ENCODE data around the gene MFSD8. TPM values are rescaled to one million over a fixed set of nuclear protein-coding genes. Genes with fewer than 3 reads are reported as not detected.

MFSD8 gene
- total and polyA plus RNA-seq, 2 of the 8 experiments (the other 6 are each of a cell fraction or from before 2014, with no cell fraction given): 9.2 to 15.8 TPM

DNA sequence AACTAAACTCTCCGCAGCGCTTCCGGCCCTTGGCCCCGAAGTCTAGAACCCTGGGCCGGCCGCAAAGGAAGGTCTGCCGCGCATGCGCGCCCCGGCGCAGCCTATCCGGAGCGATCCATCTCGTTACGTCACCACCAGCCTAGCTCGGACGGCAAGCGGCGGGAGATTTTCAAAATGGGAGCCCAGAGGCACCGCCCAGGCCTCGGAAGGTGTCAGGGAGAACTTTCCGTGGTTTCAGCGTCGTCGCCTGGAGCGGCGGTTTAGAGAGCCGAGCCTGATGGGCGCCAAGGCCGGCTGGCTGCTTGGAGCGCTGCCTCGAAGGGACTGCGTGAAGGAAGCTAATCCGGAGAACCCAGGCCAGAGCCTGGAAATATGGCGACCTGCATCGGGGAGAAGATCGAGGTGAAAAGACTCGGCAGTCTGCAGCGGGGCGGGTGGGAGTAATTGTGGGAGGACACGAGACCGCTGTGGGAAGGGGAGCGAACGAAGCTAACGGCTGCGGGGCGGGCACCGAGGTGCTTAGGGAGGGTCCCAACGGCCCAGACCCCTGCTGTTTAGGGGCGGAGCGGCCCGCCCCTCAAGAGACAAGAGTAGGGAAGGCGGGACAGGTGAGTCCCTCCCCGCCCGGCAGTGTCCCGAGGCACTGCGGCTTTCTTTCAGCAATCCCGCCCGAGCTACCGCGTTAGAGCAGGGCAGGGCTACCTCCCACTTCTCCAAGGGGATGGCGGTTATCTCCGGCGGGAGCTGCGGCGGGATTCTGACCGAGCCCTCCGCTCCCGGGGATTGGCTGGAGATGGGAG lies 84.0 kb downstream of the MFSD8 start, which contains the start of gene PLK4:
TSS of gene PLK4 (plus strand) at position 131 of the 800 bp plus-strand sequence. CDS start at position 373, 242 bp downstream.
- Histone ChIP-seq H3K4me3 (ENCODE audit: extremely low read depth in 1 of 4, insufficient read depth in 2 of 4, low read depth in 3 of 4, low read length in 4 of 4) (peak within 1 kb of the TSS; percentile 92 to 96 (median 94)), H3K4ac (replicated peaks; ENCODE audit: insufficient read length, low read depth, low read length) (peak within 1 kb of the TSS; percentile 100), H2BK120ac (replicated peaks; ENCODE audit: low read depth, low read length) (peak within 1 kb of the TSS; percentile 96), H3K27me3 (replicated peaks in 1 of 4; ENCODE audit: control insufficient read depth in 3 of 4, extremely low read depth in 1 of 4, insufficient read depth in 3 of 4, low read length in 3 of 4) (no peaks in the 10 kb centered on the region), H3K36me3 (ENCODE audit: control insufficient read depth in 2 of 4, insufficient read depth in 4 of 4, low read length in 3 of 4) (peaks cover 5 to 32% (median 14%) of the 10 kb centered on the region in 4 experiments), H3K4me2 (ENCODE audit: insufficient read depth in 1 of 2, low read depth in 2 of 2, low read length in 2 of 2) (peak within 1 kb of the TSS; percentile 56 to 73), H3K79me1 (ENCODE audit: low read depth, low read length) (no peaks in the 10 kb centered on the region; the same call in 1 of the 2 replicates), H3K18ac (ENCODE audit: extremely low read depth, low read length) (peak within 1 kb of the TSS; percentile 100), H2BK12ac (ENCODE audit: low read depth, low read length) (peak within 1 kb of the TSS; percentile 97), H2AFZ (ENCODE audit: low read length) (peak within 1 kb of the TSS; percentile 87), H2BK20ac (ENCODE audit: low read length) (no peak within 1 kb of the TSS), H4K8ac (ENCODE audit: extremely low read depth, insufficient read depth, low read length) (peak within 1 kb of the TSS; percentile 100; the same call in 1 of the 2 replicates), H3K23me2 (ENCODE audit: low read depth, low read length) (peaks cover 6% of the 10 kb centered on the region), H3K4me1 (replicated peaks in 1 of 4; ENCODE audit: control insufficient read depth in 3 of 4, insufficient read depth in 4 of 4, low read length in 3 of 4) (no peaks in the 10 kb centered on the region; a peak in 1 of 7 replicates), H3K9ac (replicated peaks in 1 of 4; ENCODE audit: extremely low read depth in 1 of 4, low read depth in 3 of 4, low read length in 3 of 4) (peak within 1 kb of the TSS; percentile 90 to 100 (median 100)), H2AK5ac (ENCODE audit: low read depth, low read length) (0 out of 2 replicates have a peak within 1 kb of the TSS, but pooled peaks have one; percentile 82), H3K56ac (replicated peaks; ENCODE audit: insufficient read length, low read depth, low read length) (peak within 1 kb of the TSS; percentile 100), H4K5ac (ENCODE audit: insufficient read length, low read depth, low read length) (peak within 1 kb of the TSS; percentile 99), H3K14ac (ENCODE audit: insufficient read length) (peak within 1 kb of the TSS; percentile 89), H3K27ac (ENCODE audit: low read depth, low read length) (peak within 1 kb of the TSS; percentile 100), H4K20me1 (replicated peaks in 1 of 2; ENCODE audit: control insufficient read depth in 1 of 2, insufficient read depth in 2 of 2, low read length in 2 of 2) (no peaks in the 10 kb centered on the region), H2BK5ac (ENCODE audit: low read depth, low read length) (peak within 1 kb of the TSS; percentile 99), H4K91ac (replicated peaks; ENCODE audit: insufficient read length, low read length) (peak within 1 kb of the TSS; percentile 100), H3K23ac (ENCODE audit: insufficient read length) (no peak within 1 kb of the TSS), H3K9me3 (ENCODE audit: insufficient read depth in 2 of 2, low read depth in 1 of 2, low read length in 1 of 2) (no peaks in the 10 kb centered on the region), H2BK15ac (ENCODE audit: low read length) (no peak within 1 kb of the TSS), H3K79me2 (ENCODE audit: control insufficient read depth in 1 of 2, insufficient read depth in 2 of 2, low read length in 2 of 2) (peaks cover 0 to 18% of the 10 kb centered on the region in 2 experiments; a peak in 2 of 4 replicates)
- FAIRE-seq (peak; percentile 55), DNase-seq (ENCODE audit: low read depth in 1 of 2, low spot score in 2 of 2) (peak; percentile 96)
- 2% methylated on average over 60 of the region's 70 CpGs; no CpG with 5 or more reads in 1 of the 2 experiments for WGBS, 2 experiments (ENCODE audit: extremely low coverage in 1 of 2, insufficient coverage in 1 of 2, insufficient read length in 1 of 2, insufficient replicate concordance in 2 of 2, low coverage in 1 of 2, low lambda C conversion rate in 2 of 2, missing lambda C conversion rate in 1 of 2)
- ChIA-PET CTCF (ENCODE audit: partially characterized antibody) (interaction anchor here (1.1 to 1.6 kb wide), 3 partner anchors 23 to 179 kb away, joined by 3 to 5 read pairs (median 3); no protein-coding TSS in a partner anchor), POLR2A (ENCODE audit: partially characterized antibody) (interaction anchor here (0.5 to 2.1 kb wide), 42 partner anchors 9 to 407 kb away, joined by 3 to 17 read pairs (median 4); partner anchors contain the start of genes ABHD18, HSPA4L, INTU and LARP1B)
- TF ChIP-seq HDAC6 (IDR thresholded peaks at IDR 0.05; ENCODE audit: low read depth, low read length) (no peak), SP1 (IDR thresholded peaks at IDR 0.05; ENCODE audit: low read depth, low read length) (peak; percentile 75; the same call in 1 of the 2 replicates), CHD1 (IDR thresholded peaks at IDR 0.05; ENCODE audit: low read depth, low read length) (peak; percentile 56), PHF8 (conservative IDR thresholded peaks at IDR 0.05; ENCODE audit: low read depth, low read length) (peak; percentile 100), TEAD4 (IDR thresholded peaks at IDR 0.05; ENCODE audit: low read depth, low read length) (0 out of 2 replicates have a peak, but pooled peaks have one; percentile 6), SIN3A (conservative IDR thresholded peaks at IDR 0.05 in 1 of 2, IDR thresholded peaks at IDR 0.05 in 1 of 2; ENCODE audit: low read depth in 1 of 2, low read length in 2 of 2) (0 out of 4 replicates have a peak, but pooled peaks of 1 of the 2 experiments have one; percentile 17), RBBP5 (IDR thresholded peaks at IDR 0.05; ENCODE audit: borderline replicate concordance, low read depth, low read length) (peak; percentile 93)
- TF ChIP-seq, protein P1, sequence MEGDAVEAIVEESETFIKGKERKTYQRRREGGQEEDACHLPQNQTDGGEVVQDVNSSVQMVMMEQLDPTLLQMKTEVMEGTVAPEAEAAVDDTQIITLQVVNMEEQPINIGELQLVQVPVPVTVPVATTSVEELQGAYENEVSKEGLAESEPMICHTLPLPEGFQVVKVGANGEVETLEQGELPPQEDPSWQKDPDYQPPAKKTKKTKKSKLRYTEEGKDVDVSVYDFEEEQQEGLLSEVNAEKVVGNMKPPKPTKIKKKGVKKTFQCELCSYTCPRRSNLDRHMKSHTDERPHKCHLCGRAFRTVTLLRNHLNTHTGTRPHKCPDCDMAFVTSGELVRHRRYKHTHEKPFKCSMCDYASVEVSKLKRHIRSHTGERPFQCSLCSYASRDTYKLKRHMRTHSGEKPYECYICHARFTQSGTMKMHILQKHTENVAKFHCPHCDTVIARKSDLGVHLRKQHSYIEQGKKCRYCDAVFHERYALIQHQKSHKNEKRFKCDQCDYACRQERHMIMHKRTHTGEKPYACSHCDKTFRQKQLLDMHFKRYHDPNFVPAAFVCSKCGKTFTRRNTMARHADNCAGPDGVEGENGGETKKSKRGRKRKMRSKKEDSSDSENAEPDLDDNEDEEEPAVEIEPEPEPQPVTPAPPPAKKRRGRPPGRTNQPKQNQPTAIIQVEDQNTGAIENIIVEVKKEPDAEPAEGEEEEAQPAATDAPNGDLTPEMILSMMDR (IDR thresholded peaks at IDR 0.05; ENCODE audit: control extremely low read depth in 1 of 3, insufficient read depth in 1 of 3, low read depth in 1 of 3, low read length in 3 of 3): no peak

Measured in H1 (cell line).